IPS DF 6.9 (cell line): ENCODE data around the gene CFAP100.

Source experiments
- DNase-seq: peaks from one replicate; pipeline ENCODE4 v3.0.0-alpha.2; 2013; ENCODE audit warnings: low read depth, low spot score
- H3K27ac ChIP-seq: one replicate; pipeline ENCODE4 v1.5.1; 2013; ENCODE audit warnings: low read length, control low read depth
- H3K27me3 ChIP-seq: 2 replicates; pipeline ENCODE4 v1.6.1; 2013; ENCODE audit warnings: mild to moderate bottlenecking, low read length; ENCODE audit not compliant: control insufficient read depth, insufficient read depth
- H3K36me3 ChIP-seq: 2 replicates; pipeline ENCODE4 v1.6.1; 2013; ENCODE audit warnings: low read length; ENCODE audit not compliant: control insufficient read depth, insufficient read depth
- H3K4me1 ChIP-seq: 2 replicates; pipeline ENCODE4 v1.6.1; 2013; ENCODE audit warnings: low read length; ENCODE audit not compliant: control insufficient read depth, insufficient read depth
- H3K4me3 ChIP-seq: 2 replicates; pipeline ENCODE4 v1.5.1; 2013; ENCODE audit warnings: mild to moderate bottlenecking, low read length
- H3K9me3 ChIP-seq: 2 replicates; pipeline ENCODE4 v1.6.1; 2013; ENCODE audit warnings: low read length, inconsistent platforms; ENCODE audit not compliant: control insufficient read depth, insufficient read depth
- WGBS: extraction: QIAGEN DNeasy Blood & Tissue Kit; methylation state at CpG from one replicate; pipeline ENCODE4 v1.1.7; 2013; ENCODE audit warnings: mixed read lengths, missing lambda C conversion rate; ENCODE audit not compliant: insufficient read length, insufficient coverage; 5-methylcytosine and 5-hydroxymethylcytosine counted together

The CFAP100 gene

DNA sequence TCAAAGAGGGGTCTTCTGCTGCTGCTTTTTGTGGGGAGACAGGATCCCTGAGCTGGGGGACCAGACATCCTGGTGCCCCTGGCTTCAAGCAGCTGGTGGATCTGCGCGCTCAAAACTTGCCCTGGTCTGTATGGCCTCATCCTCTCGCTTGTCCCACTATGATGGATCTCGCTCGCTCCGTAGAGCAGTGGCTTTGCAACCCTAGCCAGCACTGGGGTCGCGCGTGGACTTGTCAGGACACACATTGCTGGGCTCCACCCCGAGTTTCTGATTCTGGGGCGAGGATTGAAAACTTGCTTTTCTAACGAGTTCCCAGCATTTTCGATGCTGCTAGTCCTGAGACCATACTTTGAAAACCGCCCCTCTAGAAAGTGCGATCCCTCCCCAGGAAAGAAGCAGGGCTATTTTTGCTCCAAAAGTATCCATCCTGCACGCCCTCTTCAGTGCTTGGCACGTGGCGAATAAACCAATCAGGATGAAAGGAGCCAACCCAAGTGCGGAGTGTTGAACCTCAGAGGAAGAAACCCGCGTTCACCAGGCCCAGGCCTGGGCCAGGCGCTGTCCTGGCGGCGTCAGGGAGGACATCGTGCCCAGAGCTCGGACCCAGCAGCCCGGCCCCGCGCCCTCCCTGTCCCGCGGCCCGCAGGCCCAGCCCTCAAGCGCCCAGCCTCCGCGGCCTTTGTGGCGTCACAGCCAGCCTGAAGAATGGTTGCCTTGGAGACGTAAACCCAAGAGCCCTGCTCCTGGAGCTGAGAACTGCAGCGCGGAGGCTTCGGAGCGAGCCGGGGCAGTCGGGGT lies at the start of gene CFAP100:
TSS of gene CFAP100 (plus strand) at position 731 of the 798 bp plus-strand sequence. CDS start 1,092 bp downstream, outside the sequence.
- H3K4me1 ChIP-seq, result peaks cover 3% of the 10 kb centered on the region
- DNase-seq, result peak; percentile 52
- no peaks in the 10 kb centered on the region for H3K9me3 ChIP-seq
- H3K36me3 ChIP-seq, result no peaks in the 10 kb centered on the region
- H3K27ac ChIP-seq, result no peak within 1 kb of the TSS
- WGBS, result no CpG with 5 or more reads among the region's 43 CpGs
- peaks cover 13% of the 10 kb centered on the region; the same call in 1 of the 2 replicates for H3K27me3 ChIP-seq
- peak within 1 kb of the TSS; percentile 20; the same call in 1 of the 2 replicates for H3K4me3 ChIP-seq

DNA sequence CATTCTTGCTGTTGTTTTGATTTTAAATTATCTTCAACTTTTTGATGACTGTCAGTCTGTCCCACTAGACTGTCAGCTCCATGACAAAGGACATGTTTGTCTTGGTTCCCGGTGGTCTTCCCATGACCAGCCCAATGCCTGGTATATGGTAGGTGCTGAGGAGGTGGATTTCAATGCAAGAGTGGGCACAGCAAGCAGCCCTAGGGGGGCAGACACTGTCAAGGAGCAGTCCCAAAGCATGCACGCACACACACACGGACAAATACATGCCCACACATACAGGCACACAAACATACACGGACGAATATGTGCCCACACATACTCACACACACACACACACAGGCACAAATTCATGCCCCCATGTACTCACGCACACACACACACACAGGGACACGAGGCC lies 49.5 kb upstream of the CFAP100 start:
- no CpG with 5 or more reads among the region's 7 CpGs for WGBS
- H3K36me3 ChIP-seq, result no peaks in the 10 kb centered on the region
- no peak overlapping the region for H3K27ac ChIP-seq
- peaks cover 2% of the 10 kb centered on the region for H3K4me1 ChIP-seq
- no peaks in the 10 kb centered on the region for H3K9me3 ChIP-seq
- no peaks in the 10 kb centered on the region for H3K27me3 ChIP-seq
- no peak for DNase-seq
- no peak overlapping the region for H3K4me3 ChIP-seq

DNA sequence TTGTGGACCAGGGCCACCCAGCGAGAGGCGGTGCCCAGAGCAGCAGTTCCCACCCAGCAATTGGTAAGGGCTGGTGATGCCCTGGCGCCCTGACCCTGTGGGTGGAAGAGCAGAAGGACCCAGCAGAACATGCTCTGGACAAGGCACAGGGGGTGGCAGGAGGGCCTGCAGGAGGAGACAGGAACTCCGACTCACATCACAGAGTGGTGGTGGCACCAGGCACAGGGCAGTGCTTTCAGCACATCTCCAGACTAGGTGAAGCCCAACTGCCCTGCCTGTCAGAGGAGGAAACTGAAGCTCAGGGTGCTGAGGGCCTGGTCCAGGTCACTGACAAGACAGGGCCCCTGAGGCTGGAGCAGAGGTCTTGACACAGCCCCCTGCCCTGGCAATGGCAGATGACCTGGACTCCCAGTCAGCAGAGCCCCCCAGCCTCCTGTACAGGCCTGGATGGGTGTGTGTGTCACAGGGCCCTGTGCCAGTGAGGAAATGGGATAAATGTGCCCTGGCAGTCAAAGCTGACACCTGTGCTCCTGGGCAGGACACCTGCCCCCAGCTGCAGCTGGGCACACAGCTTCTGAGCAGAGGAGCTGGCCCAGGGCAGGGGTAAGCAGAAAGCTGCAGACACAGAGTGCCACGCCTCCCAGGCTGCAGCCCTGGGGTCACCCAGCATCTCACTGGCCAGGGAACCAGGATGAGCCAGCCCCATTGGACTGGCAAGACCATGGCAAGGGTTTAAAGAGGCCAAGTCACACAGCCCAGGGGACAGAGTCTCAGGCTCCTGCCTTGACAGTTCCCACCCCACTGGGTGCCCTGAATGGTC lies 48.9 kb upstream of the CFAP100 start:
- no CpG with 5 or more reads among the region's 5 CpGs for WGBS
- H3K36me3 ChIP-seq, result no peaks in the 10 kb centered on the region; the same call in 1 of the 2 replicates

DNA sequence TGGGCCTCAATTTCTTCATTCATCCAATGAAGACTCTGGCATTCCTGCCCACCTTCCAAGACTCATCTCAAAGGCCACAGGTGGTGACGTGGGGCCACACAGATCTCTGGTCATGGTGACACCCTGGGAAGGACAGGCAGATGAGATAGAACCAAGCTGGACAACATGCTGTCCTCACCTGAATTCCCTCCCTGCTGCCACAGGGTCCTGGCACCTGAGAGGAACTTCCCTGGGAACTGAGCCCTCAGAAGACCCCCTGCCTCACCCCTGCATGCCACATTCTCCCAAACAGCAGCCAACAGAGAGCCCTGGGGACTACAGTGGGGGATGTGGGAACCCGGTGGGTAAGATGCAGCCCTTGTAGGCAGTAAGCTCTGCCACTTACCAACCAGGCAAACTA lies 48.2 kb upstream of the CFAP100 start:
- no peak for DNase-seq
- Histone ChIP-seq H3K9me3 (no peaks in the 10 kb centered on the region), H3K27ac (no peak overlapping the region), H3K36me3 (peaks cover 3% of the 10 kb centered on the region; the same call in 1 of the 2 replicates), H3K27me3 (no peaks in the 10 kb centered on the region), H3K4me1 (peaks cover 2% of the 10 kb centered on the region), H3K4me3 (no peak overlapping the region)
- WGBS, result no CpG with 5 or more reads among the region's 2 CpGs

More for the DNA sequence above, 48.9 kb upstream of the CFAP100 start:
- H3K27ac ChIP-seq, result no peak overlapping the region
- peaks cover 2% of the 10 kb centered on the region for H3K4me1 ChIP-seq
- no peak overlapping the region for H3K4me3 ChIP-seq
- no peak for DNase-seq
- H3K27me3 ChIP-seq, result no peaks in the 10 kb centered on the region
- H3K9me3 ChIP-seq, result no peaks in the 10 kb centered on the region

DNA sequence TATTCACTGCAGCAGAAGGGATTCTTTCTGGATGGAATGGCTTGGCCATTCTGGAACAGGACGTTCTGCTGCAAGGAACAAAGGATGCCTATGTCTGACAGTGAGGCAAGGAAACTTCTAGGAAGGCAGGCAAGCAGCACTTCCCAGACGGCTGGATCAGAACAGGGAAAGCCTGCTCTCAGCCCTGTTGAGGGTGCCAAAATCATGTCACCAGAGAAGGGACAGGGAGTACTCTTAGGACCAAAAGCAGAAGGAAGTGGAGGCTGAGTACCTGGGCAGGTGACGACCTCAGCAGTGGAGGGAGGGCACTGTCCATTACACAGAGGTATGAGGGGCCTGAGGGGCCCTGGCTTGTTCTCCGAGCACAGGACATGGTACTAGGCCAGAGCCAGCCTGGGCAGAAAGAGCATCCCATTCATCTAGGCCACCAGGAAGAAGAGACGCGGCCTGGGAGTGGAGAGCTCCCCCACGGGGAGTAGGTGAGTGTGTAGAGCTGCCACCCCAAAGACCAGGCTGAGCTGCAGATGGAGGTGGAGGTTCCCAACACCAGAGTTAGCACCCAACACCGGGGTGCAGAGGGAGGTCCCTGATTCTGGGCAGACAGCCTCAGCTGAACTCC lies 47.1 kb upstream of the CFAP100 start:
- Histone ChIP-seq H3K27ac (no peak overlapping the region), H3K9me3 (no peaks in the 10 kb centered on the region), H3K36me3 (peaks cover 11% of the 10 kb centered on the region), H3K27me3 (no peaks in the 10 kb centered on the region), H3K4me1 (peaks cover 2% of the 10 kb centered on the region), H3K4me3 (no peak overlapping the region)
- DNase-seq, result no peak
- no CpG with 5 or more reads among the region's 8 CpGs for WGBS

DNA sequence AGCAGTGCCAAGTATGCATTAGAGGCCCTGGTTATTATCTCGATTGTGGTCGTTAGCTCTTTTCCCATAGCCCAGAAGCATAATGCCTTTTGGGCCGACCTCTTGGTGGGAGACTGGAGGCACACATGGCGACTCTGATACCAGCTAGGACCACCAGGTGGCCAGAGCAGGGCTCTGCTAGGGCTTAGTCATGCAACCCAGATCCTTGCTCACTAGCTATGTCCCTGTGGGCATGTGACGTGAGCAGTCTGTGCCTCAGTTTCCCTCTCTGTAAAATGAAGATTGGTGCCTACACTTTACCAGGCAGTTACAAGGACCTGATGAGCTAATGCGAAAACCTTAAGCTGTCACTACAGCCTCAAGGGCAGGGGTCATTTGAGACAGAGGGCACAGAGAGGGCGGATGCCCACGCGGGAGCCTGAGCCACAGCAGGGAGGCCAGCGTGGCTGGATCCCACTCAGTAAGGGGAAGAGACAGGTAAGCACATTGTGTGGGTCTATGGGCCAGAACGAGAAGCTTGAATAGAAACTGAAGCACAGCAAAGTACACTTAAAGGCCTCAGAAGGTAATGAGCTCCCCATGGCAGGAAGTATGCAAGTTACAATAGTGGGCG lies 46.3 kb upstream of the CFAP100 start:
- peaks cover 11% of the 10 kb centered on the region for H3K36me3 ChIP-seq
- H3K27me3 ChIP-seq, result no peaks in the 10 kb centered on the region
- no peak overlapping the region for H3K4me3 ChIP-seq
- H3K27ac ChIP-seq, result no peak overlapping the region
- H3K4me1 ChIP-seq, result no peaks in the 10 kb centered on the region
- no peak for DNase-seq
- no CpG with 5 or more reads among the region's 12 CpGs for WGBS
- no peaks in the 10 kb centered on the region for H3K9me3 ChIP-seq

DNA sequence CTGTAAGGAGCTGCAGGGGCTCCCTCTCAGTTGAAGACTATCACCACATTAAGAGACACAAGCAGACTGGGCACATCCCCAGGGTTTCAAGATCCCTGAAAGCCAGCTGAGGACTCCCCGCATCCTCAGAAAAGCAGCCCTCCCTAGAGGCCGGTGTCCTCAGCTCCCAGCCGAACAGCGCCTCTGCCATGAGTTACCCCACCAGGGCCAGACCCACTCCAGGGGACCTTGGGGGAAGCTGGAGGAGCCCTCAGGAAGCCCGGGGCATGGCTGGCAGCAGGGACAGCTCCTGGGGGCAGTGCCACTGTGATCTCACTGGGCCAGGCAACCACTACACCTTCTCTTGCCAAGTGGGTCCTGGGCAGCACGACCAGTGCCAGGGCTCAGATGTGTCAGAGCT lies 45.6 kb upstream of the CFAP100 start:
- WGBS, result no CpG with 5 or more reads among the region's 6 CpGs
- no peak for DNase-seq
- H3K4me1 ChIP-seq, result no peaks in the 10 kb centered on the region
- no peak overlapping the region for H3K27ac ChIP-seq
- no peaks in the 10 kb centered on the region for H3K27me3 ChIP-seq
- no peaks in the 10 kb centered on the region for H3K9me3 ChIP-seq
- H3K36me3 ChIP-seq, result peaks cover 11% of the 10 kb centered on the region
- H3K4me3 ChIP-seq, result no peak overlapping the region

DNA sequence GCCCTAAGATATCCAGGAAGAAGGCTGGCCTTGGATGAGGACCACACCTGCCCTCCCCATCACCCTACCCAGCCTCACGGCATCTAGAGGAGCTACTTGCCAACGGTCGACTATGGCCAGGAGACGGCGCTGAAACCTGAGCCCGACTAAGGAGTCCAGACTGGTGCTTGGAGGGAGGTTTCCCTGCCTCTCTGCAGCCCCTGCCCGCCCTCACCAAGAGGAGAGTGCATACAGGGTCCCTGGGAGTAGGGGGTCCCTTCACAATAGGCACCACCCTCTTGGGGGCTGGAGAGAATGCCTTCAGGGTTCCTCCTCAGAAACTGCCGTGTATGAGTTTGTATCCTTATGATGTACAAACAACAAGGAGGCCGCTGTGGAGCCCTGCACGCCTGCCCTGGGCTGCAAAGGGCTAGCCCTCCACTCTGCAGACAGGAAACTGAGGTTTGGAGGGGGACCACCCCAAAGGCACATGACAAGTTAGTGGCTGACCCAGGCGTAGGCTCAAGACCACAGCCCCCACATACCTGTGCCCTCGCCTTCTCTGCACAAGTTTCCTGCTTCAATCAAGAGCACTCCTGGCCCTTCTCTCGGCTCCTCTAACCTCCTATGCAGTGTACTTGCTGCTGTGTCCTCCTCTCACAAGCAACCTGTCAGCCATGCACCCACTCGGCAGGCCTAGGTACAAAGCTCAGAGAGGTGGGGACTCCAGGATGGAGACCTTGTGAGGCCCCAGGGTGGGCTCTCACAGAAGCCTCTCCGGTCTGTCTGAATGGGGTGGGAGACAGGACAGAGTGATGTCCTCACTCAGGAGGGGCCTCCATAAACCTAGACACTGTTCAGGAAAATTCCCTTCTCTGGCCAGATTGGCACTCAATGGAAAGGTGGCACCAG lies 44.9 kb upstream of the CFAP100 start:
- Histone ChIP-seq H3K4me1 (no peaks in the 10 kb centered on the region), H3K27me3 (no peaks in the 10 kb centered on the region), H3K9me3 (no peaks in the 10 kb centered on the region), H3K4me3 (no peak overlapping the region), H3K27ac (no peak overlapping the region), H3K36me3 (peaks cover 11% of the 10 kb centered on the region)
- WGBS, result no CpG with 5 or more reads among the region's 15 CpGs
- DNase-seq, result no peak

DNA sequence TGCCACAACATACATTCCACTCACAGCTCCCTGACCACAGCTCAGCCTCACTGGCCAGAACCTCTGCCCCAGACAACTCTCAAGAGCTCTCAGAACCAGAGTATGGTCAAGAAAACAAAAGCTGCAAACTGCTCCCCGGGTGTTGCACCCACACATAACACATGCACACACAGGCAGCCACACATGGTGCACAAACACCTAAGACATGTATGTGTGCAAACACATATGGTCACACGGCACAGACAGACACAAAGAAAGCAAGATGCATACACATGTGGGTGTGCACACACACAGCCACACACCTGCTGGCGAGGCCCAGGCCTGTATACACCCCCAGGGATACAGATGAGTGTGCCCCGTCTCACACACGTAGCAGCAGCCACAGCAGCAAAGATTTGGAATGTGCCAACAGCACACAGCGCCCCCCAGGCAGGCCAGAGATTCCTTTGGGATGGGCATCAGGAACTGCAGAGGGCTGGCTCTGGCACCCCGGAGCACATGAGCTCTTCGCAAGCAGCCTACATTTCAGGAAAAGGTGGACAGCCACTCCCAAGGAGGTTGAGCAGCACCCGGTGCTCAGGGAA lies 44.1 kb upstream of the CFAP100 start:
- Histone ChIP-seq H3K9me3 (no peaks in the 10 kb centered on the region), H3K4me1 (no peaks in the 10 kb centered on the region), H3K36me3 (peaks cover 11% of the 10 kb centered on the region), H3K27ac (no peak overlapping the region), H3K27me3 (no peaks in the 10 kb centered on the region), H3K4me3 (no peak overlapping the region)
- no peak for DNase-seq
- WGBS, result no CpG with 5 or more reads among the region's 9 CpGs
